Measurements from ENCODE around the gene OR51I1.

DNA sequence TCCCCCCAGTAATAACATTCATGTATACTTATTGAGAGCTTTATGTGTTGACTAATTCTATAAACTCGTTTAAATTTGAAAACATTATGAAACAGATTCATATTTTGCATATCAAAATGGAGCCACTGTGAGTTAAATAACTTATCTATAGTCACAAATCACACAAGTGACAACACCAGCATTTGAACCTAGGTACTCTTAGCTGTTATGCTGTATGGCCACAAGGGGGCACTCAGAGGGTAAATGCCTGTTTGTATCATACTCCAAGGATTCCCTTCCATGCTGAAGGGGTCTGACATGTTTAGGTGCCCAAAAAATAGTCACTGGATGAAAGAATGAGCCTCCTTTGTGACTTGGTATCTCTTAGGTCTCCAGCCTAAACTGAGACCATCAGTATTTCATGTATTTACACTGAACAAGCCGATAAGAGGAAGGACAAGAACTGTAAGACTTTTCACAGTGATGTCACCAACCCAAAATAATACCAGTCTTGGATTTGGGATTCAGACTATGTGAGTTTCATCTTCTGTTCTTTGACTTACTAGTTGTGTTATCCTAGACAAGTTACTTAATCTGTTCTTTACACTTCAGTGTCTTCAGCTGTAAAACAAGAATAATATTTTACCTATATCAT lies 35.0 kb upstream of the OR51I1 start:
- TF ChIP-seq CTBP1 (IDR thresholded peaks at IDR 0.05; ENCODE audit: borderline replicate concordance) (no peak), LEF1 (IDR thresholded peaks at IDR 0.05; ENCODE audit: borderline replicate concordance) (no peak), FOXK2 (IDR thresholded peaks at IDR 0.05) (no peak), HDGF (IDR thresholded peaks at IDR 0.05; ENCODE audit: borderline replicate concordance) (no peak), SUZ12 (IDR thresholded peaks at IDR 0.05) (no peak), BHLHE40 (IDR thresholded peaks at IDR 0.05; ENCODE audit: borderline replicate concordance) (no peak), ELF4 (IDR thresholded peaks at IDR 0.05) (no peak), SP1 (IDR thresholded peaks at IDR 0.05) (no peak), ZNF384 (IDR thresholded peaks at IDR 0.05) (no peak), FOXM1 (IDR thresholded peaks at IDR 0.05; ENCODE audit: borderline replicate concordance) (no peak), FOXA1 (IDR thresholded peaks at IDR 0.05) (no peak), ARNT (IDR thresholded peaks at IDR 0.05) (no peak)
- TF ChIP-seq, protein P1, sequence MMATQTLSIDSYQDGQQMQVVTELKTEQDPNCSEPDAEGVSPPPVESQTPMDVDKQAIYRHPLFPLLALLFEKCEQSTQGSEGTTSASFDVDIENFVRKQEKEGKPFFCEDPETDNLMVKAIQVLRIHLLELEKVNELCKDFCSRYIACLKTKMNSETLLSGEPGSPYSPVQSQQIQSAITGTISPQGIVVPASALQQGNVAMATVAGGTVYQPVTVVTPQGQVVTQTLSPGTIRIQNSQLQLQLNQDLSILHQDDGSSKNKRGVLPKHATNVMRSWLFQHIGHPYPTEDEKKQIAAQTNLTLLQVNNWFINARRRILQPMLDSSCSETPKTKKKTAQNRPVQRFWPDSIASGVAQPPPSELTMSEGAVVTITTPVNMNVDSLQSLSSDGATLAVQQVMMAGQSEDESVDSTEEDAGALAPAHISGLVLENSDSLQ (IDR thresholded peaks at IDR 0.05): no peak

Data from HEK293T (cell line).